Frontal cortex (tissue), 4 donors: Measurements from ENCODE around the gene SOS1. TPM values are rescaled to one million over a fixed set of nuclear protein-coding genes. Genes with fewer than 3 reads are reported as not detected.
"Not testable (repeated sequence)": the region's sequence is repeated elsewhere in the genome, so short reads cannot be mapped to it uniquely, and the experiment has no call there.

Source experiments
- DNase-seq, 2 donors: peaks; one replicate each; pipeline ENCODE4 v3.0.0; 2012; ENCODE audit warnings: low spot score in 2 of 2
- FAIRE-seq: peaks from 2 replicates; lab custom pipeline; 2012; peaks lifted over from hg19 to GRCh38; lab: Jason Lieb, UNC
- total RNA-seq: library from RNA; depleted of rRNA; stranded (reverse); fragments of >200 nt; gene quantifications from one replicate; pipeline ENCODE4 v1.2.3, GENCODE V29; 2014
- donor health status: control.
- donor health status: control.
- donor health status: control.

SOS1 gene
- total RNA-seq, 1 donor from 2014 or later = 26.5 TPM

- FAIRE-seq = no peak
Observed at GRCh38 chr2:39058101-39058500, 62.8 kb downstream of the SOS1 start.

GRCh38 chr2:39052665-39053064 lies 68.2 kb downstream of the SOS1 start:
- not testable (repeated sequence) for FAIRE-seq, DNase-seq

More at GRCh38 chr2:39058101-39058500, 62.8 kb downstream of the SOS1 start:
- DNase-seq = no peak

- DNase-seq = no peak
- FAIRE-seq = no peak
Observed at GRCh38 chr2:39050109-39050508, 70.7 kb downstream of the SOS1 start.

GRCh38 chr2:39039072-39039471 lies 81.8 kb downstream of the SOS1 start:
- FAIRE-seq (no peak), DNase-seq (no peak)

GRCh38 chr2:39033980-39034379 lies 86.9 kb downstream of the SOS1 start:
- no peak for FAIRE-seq

GRCh38 chr2:39027421-39027820 lies 93.4 kb downstream of the SOS1 start:
- FAIRE-seq = no peak
- no peak for DNase-seq

More at GRCh38 chr2:39033980-39034379, 86.9 kb downstream of the SOS1 start:
- DNase-seq = no peak

GRCh38 chr2:39024833-39025232 lies 96.0 kb downstream of the SOS1 start:
- FAIRE-seq (no peak), DNase-seq (no peak)

- FAIRE-seq (no peak), DNase-seq (no peak)
Observed at GRCh38 chr2:39023649-39024048, 97.2 kb downstream of the SOS1 start.

GRCh38 chr2:39022642-39023235 lies 98.1 kb downstream of the SOS1 start:
- DNase-seq (no peak), FAIRE-seq (no peak)

- no peak for FAIRE-seq
- DNase-seq = no peak
Observed at GRCh38 chr2:39020383-39020782, 100.5 kb downstream of the SOS1 start.

- no peak for FAIRE-seq
Observed at GRCh38 chr2:39018638-39019037, 102.2 kb downstream of the SOS1 start.

GRCh38 chr2:39017334-39017733 lies 103.5 kb downstream of the SOS1 start:
- no peak for DNase-seq
- no peak for FAIRE-seq

More at GRCh38 chr2:39018638-39019037, 102.2 kb downstream of the SOS1 start:
- no peak for DNase-seq

GRCh38 chr2:39015424-39015823 lies 105.4 kb downstream of the SOS1 start:
- FAIRE-seq = no peak
- DNase-seq = no peak

GRCh38 chr2:39013871-39014270 lies 107.0 kb downstream of the SOS1 start:
- DNase-seq (no peak), FAIRE-seq (no peak)

GRCh38 chr2:39008665-39009064 lies 112.2 kb downstream of the SOS1 start:
- no peak for DNase-seq
- no peak for FAIRE-seq

- FAIRE-seq (no peak), DNase-seq (no peak)
Observed at GRCh38 chr2:39007875-39008504, 112.9 kb downstream of the SOS1 start.

GRCh38 chr2:39000552-39000951 lies 120.3 kb downstream of the SOS1 start:
- no peak for DNase-seq
- FAIRE-seq = no peak

GRCh38 chr2:38997781-38998180 lies 123.1 kb downstream of the SOS1 start:
- DNase-seq (no peak), FAIRE-seq (no peak)

- FAIRE-seq (no peak), DNase-seq (no peak)
Observed at GRCh38 chr2:38991899-38992298, 129.0 kb downstream of the SOS1 start.

- FAIRE-seq = no peak
- no peak for DNase-seq
Observed at GRCh38 chr2:38988716-38989115, 132.1 kb downstream of the SOS1 start.

- no peak for DNase-seq
- no peak for FAIRE-seq
Observed at GRCh38 chr2:38982498-38982897, 138.4 kb downstream of the SOS1 start.
